Activated CD8-positive, alpha-beta memory T cell treated with anti-CD3 and anti-CD28 coated beads, Interleukin-2, amount 50 U/mL, for 4 hours (primary cell): ENCODE measurements around the gene APCDD1L.
"Not testable (repeated sequence)": the region's sequence is repeated elsewhere in the genome, so short reads cannot be mapped to it uniquely, and the experiment has no call there.

ENCODE experiments used
- DNase-seq: peaks from one replicate; pipeline ENCODE4 v3.0.0-alpha.2; 2020

APCDD1L gene

DNA sequence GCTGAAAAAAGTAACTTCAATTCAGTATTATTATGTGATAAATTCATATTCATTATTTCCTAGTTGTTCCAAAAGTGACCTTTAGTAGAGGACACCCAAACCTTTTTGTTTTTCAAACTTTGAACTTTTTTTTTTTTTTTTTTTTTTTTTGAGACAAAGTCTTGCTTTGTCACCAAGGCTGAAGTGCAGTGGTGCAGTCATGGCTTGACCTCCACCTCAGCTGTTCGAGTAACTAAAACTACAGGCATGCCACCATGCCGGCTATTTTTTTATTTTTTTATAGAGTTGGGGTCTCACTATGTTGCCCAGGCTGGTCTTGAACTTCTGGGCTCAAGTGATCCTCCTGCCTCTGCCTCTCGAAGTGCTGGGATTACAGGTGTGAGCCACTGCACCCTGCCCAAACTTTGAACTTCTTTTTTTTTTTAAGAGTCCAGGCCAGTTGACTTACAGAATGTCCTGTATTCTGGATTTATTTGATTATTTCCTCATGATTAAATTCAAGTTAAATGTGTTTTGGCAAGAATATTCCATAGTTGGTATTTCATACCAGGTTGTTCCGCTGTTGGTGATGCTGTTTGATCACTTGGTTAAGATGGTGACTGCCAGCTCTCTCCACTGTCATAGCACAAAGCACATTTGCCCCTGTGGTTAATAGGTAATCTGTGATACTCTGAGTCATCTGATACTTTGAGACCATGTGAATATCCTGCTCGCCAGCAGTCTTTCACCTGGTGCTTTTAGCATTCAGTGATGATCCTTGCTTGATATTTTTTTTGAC is 78.1 kb downstream of the APCDD1L start:
- no peak for DNase-seq

DNA sequence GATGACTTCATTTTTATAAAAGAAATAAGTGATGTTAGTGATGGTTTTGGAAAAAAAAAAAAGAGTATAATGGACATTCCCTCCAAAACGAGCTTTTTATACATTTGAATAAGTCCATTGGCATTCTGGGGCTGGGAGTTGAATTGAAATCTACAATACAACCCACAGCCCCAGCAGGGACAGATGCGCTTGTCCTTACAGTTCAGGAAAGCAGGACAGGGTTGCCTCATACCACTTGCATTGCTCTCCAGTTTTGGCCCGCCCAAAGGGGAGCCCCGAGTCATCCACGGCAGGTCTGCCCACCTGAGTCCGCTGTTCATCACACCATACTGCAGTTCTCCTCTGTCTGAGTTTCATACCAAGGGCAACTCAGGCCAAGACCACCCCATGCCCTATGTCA is 80.0 kb downstream of the APCDD1L start:
- DNase-seq, result no peak

DNA sequence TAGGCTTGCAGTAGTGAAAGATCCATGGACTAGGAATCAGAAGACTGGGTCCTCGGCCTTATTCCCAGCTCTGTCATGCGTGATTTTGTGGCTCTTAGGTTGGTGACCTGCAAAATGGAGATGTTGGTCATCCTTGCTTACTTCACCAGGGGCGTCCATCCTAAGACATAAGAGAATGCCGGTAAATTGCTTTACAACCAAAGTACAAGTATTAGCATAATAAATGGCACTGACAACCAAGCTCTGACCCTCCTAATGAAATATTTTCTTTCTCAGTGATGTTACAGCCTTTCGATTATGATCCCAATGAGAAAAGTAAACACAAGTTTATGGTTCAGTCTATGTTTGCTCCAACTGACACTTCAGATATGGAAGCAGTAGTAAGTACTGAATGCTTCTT is 80.9 kb downstream of the APCDD1L start:
- DNase-seq, result no peak

DNA sequence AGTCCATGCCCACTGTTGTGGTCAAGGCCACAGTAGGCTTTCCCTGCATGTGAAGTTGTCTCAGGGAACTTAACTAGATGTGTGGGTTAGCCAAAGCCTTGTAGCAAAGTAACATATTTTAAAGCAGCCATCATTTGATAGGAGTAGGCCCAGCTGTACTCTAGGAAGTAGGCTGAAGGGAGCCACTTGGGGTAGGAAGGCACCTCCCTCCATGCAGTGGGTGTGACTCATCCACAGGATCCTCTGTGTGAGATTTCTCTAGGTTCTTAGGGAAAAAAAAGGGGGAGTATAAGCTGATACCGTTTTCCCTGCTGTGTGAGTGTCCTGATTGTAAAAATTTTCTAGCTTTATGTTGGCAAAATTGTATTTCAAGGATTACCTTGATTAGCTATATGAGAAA is 81.4 kb downstream of the APCDD1L start:
- DNase-seq, result no peak

DNA sequence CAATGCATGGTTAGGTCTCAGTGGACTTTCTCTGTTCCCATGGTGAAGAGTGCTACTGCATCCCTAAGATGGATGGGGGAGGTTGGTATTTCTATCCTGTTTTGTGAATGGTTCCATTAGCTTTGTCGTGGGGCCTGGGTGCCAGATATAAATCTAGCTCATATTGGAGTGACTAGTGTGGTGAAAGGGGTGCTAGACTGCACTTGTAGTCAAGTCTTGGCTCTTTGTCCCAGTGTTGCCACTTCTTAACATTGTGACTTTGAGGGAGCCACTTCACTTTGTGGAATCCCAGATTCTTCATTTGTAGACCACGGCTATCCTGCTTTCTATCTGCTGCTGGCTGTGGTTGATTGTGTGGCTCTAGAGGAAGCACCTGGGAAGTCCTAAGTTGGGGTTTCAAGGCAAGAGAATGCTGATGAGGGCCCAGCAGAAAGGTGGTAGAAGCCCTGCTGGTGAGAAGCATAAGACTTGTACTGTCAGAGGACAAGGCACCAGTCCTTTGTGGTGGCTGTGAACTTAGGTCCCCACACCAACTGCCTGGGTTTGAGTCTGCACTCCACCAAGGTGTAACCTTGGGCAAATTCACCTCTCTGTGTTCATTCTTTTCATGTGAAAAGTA is 82.1 kb downstream of the APCDD1L start:
- DNase-seq, result no peak

DNA sequence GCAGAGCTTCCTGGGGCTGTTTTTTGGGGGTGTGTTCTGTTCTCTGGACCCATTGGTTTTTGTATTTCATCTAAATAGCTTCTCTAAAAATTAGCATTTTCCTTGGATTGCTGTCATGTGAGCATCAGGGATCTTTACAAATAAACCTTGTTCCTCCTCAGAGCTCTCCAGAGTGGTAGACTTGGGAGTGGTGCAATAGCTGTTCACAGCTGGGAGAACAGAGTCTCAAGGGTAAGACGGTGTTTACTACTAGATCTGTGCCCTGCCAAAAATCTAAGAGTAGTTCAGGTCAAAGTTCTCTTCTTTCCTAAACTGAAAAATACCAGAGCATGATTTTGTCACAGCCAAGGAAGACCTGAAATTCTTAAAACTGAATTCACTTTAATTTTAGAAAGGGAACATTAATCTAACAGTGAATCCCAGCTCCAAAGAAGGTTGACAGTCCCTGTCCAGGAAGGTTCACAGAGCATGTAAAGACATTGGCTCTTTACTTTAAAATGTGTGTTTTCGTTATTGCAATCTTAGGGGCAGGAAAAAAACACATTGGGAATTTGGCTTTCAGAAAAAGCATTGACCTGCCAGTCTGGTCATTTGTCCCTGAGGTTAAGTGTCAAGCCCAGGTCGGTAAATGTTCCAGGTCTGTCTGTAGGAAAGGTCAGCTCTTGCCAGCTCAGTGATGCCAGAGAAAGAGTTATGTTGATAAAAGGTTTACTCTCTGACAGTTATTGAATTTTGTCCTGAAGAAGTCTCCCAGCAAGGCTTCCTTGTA is 82.8 kb downstream of the APCDD1L start:
- DNase-seq, result no peak

DNA sequence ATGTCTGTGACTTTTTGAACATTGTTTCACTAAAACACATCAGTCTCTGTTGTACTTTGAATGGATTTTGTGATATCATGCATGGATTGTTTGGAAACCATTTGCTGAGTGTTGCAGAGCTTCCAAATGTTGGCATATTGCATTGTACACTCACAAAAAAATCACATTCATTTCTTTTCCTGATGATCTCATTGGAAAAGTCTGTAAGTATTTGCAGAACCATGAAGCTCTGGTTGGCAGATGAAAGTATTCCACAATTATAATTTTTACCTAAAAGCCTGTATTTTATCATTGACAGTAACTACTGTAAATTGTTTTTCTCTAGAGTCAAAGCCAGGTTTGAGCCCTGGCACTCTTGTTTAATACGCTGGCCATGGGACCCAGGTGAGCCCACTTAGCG is 84.1 kb downstream of the APCDD1L start:
- no peak for DNase-seq

DNA sequence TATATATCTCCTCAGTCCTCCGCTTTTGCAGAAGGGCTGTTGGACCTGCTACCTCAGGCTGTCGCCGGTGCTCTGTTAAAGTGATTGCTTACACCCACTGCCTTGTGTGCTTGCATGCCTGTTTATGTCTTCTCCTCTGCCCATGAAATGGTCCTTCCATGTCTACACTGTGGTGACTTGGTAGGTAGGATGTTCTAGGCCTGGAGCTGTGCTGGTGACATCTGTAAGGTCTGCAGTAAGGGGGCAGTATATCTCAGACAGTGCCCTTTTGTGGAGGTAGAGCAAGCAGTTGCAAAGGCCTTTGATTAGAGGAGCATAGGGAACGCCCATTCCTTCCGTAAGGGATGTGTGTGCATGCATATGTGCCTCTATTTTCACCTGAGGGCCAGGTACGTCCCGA is 85.9 kb downstream of the APCDD1L start:
- DNase-seq, result no peak

DNA sequence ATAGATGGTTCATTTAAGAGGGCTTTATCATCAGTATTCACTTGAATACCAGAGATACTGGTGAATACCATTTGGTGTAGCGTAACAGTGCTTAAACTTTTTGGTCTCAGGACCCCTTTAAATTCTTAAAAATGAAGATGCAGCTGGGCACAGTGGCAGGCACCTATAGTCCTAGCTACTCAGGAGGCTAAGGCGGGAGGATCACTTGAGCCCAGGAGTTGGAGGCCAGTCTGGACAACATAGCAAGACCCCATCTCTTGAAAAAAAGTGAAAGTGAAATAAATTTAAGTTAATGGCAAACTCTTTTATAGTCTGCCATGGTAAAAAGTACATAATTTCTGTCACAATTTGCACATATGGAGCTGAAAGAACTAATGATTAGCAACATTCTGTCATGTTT is 86.8 kb downstream of the APCDD1L start:
- no peak for DNase-seq

DNA sequence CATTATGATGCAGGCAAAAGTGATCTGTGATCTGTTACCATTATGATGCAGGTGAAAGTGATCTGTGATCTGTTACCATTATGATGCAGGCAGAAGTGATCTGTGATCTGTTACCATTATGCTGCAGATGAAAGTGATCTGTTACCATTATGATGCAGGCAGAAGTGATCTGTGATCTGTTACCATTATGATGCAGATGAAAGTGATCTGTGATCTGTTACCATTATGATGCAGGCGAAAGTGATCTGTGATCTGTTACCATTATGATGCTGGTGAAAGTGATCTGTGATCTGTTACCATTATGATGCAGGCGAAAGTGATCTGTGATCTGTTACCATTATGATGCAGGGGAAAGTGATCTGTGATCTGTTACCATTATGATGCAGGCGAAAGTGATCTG is 87.6 kb downstream of the APCDD1L start:
- not testable (repeated sequence) for DNase-seq

DNA sequence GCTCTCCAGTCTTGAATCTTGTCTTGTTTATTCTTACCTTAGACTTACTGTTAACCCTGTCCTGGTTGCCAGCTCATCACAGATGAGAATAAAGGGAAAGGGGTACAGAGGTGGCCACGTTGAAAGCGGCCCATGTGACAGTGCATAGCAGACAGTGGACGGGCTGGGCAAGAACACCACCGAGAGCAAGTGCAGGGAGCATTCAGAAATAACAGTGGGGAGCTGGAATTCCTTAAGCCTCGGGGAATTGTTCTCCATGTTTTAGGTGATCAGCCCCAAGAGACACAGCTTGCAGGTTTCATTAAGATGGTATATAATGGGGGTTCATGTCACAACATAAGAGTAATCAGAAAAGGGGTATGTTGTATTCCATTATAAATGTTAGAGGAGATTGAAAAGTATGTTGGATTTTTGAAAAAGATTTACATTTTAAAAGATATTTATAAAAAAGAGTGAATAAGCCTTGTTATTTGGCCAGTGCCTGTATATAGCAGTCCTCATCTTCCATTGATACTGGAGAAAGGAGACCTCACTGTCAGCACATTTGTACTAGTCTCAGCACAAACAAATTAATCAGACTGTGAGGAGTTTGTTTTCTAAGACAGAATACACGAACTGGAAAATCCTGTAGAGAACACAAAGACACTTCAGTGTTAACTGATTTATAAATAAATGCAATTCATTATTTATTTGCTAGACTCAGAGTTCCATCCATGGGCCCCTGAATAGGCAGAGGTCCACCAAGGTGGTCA is 90.8 kb downstream of the APCDD1L start:
- no peak for DNase-seq

DNA sequence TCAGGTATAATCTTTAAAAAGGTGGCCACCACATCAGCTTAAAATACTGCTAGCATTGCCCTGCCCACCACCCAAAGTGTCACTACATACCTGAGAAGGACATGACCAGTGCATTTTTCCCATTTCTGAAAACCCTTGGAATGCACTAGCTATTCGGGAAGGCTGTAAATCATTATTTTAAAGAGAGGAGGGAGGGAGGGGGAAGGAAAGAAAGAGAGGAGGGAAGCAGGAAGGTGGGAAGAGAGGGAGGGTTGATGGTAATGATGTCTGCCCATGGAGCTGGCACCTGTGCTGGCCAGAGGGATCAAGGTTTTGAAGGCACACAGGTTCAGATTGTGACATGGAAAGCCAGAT is 93.7 kb downstream of the APCDD1L start:
- no peak for DNase-seq

DNA sequence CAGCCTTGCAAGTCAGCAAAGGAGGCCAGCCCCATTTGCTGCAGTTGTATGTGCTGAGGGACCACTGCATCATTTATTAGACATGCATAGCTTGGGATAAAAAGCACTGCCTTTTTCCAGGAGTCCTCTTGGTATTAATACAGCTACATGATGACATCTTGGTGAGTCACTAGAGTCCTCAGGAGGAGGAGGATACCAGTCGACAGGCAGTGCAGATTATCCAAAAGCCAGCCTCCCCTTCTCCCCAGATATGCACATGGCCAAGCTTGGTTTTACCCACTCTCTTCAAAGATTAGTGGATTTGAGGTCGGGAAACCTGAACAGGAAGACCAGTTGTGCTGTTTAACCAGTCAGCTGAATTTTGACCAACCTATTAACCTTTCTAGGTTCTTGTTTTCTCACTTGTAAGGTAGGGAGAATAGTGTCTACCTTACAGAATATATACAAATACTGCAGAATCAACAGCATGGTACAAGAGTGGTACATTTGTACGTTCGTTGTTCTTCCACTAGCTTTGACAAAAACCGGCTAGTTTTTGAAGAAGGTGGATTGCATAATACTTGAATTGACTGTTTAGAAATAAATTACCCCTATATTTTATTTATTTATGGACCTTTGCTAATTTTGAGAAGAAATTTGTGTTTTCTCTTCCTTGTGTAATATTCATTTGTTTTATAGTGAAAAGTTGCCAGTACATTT is 94.3 kb downstream of the APCDD1L start:
- no peak for DNase-seq

DNA sequence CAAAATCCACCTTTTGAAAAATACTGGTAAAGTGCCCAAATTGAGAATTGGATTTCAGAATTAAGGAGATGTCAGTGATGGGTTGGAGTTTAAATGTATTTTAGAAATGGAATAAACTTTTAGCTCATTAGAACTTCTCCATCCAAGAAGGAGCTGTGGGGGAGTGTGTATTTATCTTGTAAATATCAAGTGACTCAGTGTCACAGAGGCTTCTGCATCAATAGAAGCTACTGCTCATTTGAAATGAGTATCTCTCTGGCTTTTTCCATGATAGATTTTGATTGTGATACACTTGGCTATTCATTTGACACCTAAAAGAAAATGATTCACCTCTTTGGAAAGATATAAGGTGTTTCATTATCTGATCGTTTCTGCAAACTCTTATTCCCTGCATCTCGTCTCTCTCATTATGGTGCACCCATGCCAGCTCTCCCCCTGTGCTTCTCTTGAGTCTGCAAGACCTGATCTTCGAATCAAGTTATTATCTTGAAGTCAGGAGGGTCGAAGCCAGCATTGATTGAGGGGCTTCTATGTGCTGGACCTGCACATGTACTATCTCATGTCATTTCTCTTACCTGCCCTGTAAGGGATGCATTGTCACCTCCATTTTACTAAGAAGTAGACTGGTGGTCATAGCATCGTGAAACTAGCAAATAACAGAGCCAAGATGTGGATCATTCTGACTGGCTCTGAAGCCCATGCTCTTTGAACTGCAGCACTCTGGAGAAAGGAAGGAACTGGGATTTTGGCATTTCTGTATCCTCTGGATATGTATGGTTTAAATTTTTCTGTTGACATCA is 96.0 kb downstream of the APCDD1L start:
- no peak for DNase-seq

DNA sequence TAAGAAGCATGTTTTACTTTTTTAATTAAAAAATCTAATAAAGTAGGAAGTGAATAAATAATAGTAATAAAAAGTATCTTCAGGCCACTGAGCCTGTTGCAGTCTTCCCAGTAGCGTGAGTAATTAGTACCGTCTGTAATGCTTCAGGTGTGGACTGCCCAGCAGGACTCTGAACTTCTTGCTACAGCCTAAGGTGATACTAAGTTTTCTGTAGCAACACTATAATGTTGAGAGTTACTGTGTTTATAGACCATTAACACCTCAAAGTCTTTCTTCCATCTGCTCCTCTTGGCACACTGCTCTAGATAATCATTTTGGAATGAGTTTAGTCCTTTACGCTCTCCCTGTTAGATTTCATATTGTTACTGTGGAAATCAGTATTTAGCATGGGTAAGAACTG is 97.8 kb downstream of the APCDD1L start:
- DNase-seq, result no peak

DNA sequence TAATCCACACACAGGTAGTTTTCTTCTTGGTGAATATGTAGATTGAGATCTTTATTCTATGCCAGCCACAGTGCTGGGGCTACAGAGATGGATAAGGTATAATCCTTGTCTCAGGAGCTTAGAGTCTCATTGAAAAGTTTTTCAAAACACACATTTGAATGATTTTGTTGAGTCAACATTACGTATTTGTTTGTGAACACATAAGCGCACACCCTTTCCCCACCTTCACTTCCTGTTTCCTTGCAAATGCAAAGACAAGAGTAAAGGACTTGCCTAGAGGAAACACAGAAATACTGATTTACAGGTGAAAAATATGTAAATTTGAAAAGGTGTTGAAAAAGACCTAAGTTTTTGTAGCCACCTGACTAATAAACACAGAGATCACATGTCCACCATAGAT is 98.4 kb downstream of the APCDD1L start:
- no peak for DNase-seq

DNA sequence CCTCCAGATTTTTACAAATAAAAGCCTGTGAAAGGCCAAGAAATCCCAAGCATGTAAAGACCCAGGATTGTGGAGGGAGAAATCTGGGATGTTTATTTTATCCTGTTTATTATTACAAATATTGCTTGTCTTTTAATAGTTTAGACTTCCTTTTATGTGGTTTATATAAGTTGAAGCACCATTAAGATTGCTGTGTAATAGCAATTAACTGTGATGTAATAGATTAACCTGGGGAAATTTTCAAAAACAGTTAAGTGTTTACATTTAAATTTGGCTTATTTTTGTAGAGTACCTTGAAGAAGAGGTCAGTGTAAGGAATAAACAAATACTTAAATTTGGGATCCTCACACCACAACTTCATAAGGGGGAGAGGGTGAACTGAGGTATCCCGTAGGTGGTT is 99.1 kb downstream of the APCDD1L start:
- no peak for DNase-seq

DNA sequence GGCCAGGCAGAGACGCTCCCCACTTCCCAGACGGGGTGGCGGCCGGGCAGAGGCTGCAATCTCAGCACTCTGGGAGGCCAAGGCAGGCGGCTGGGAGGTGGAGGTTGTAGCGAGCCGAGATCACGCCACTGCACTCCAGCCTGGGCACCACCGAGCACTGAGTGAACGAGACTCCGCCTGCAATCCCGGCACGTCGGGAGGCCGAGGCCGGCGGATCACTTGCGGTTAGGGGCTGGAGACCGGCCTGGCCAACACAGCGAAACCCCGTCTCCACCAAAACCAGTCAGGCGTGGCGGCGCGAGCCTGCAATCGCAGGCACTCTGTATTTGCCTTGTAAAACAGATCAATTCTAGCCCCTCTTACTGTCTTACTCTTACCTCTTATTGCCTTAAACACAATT is 100.4 kb downstream of the APCDD1L start:
- not testable (repeated sequence) for DNase-seq

DNA sequence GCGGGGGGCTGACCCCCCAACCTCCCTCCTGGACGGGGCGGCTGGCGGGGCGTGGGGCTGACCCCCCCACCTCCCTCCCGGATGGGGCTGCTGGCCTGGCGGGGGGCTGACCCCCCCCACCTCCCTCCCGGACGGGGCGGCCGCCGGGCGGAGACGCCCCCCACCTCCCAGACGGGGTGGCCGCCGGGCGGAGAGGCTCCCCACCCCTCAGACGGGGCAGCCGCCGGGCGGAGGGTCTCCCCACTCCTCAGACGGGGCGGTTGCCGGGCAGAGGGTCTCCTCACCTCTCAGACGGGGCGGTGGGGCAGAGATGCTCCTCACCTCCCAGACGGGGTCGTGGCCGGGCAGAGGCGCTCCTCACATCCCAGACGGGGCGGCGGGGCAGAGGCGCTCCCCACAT is 101.0 kb downstream of the APCDD1L start:
- DNase-seq, result not testable (repeated sequence)
